Right lobe of liver (tissue), 4 donors: ENCODE results near the gene RASL10A.

Source experiments
- CTCF ChIP-seq, 4 donors: fragments of 200-600 bp in 3 of 4; fragments of 450-650 bp in 1 of 4; IDR thresholded peaks; one replicate each; pipeline versions ENCODE4 v1.5.1 to v1.8.0; 2016 to 2022; ENCODE audit warnings: antibody characterized with exemption in 4 of 4, mild to moderate bottlenecking in 2 of 4
- POLR2A ChIP-seq: fragments of 450-650 bp; IDR thresholded peaks from one replicate; pipeline ENCODE4 v1.6.1; 2017; ENCODE audit warnings: antibody characterized with exemption, mild to moderate bottlenecking
- donor health status: DM: no; HTN: no; CAD: no.
- donor health status: DM: no; HTN: no; CAD: no.
- donor health status: DM: no; HTN: yes; CAD: no.

DNA sequence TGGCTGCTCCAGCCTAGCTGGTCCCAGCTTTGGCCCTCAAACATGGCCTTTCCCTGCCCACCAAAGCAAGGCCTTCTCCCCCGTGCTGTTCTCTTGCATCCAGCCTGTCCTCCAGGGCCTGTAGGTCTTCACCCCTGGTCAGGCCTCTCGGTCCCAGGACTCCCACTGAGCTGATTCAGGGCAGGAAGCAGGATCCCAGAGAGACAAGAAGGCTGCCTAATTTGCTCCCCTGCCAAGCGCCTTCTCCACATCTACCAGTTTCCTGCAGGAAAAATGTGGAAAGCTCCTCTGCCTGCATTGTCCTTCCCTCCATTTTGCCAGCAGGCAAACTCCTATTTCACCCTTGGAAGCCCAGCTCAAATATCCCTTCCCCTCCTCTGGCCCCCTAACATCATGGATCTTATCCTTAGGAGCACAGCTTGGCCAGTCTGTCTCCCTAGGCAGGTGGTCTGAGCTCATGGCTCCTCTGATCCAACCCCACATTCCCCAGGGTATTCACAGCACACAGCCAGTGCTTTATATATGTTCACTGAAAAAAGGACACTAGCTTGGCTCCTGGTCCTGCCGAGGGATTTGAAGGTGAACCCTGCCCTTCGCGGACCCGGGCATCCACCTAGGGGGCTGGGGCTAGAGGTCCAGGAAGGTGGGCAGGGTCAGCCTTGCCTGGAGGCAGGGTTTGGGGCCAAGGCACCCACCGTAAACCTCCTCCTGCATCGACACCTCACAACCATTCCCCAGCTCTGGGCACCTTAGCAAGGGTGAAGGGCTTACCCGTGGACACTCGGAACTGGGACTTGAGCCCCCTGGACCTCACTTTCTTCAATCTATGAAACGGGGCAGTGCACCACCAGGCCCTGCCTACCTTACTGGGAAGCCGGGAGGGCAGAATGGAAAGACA is 48.7 kb downstream of the RASL10A start:
- TF ChIP-seq CTCF (IDR thresholded peaks at IDR 0.05) (no peak), POLR2A (no peak)
